Uterus (tissue), 2 donors: Measurements from ENCODE around the gene TRPM1.

Experiments
- POLR2A ChIP-seq, 2 donors: fragments of 450-650 bp; IDR thresholded peaks; one replicate each; pipeline ENCODE4 v1.6.1; 2016; ENCODE audit warnings: antibody characterized with exemption in 2 of 2, mild to moderate bottlenecking in 1 of 2, moderate library complexity in 1 of 2
- TF ChIP-seq, protein P1 (sequence below), 4 experiments: fragments of 200-600 bp in 2 of 4; fragments of 450-650 bp in 2 of 4; sonication (generic) in 2 of 4; IDR thresholded peaks; one replicate each; pipeline ENCODE4 v1.5.1; 2016 to 2019; ENCODE audit warnings: antibody characterized with exemption in 4 of 4, mild to moderate bottlenecking in 2 of 4, moderate library complexity in 1 of 4

DNA sequence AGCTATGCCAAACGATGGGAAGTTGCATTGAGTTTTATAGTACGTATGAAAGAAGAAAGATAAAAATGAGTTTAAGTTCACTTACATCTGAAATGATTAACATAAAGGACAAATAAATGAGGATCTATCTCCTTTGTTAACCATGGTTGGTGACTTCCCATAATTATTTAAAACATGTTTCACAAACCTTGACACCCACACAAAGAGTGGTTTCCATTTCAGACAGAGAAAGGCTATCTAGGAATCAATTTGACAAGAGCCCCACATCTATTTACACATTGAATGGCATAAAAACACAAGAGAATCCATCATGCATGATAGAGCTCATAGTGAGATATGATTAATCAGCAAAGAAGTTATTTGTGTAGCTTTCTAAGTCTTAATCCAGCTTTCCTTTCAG is 95.9 kb downstream of the TRPM1 start:
- TF ChIP-seq, protein P1, sequence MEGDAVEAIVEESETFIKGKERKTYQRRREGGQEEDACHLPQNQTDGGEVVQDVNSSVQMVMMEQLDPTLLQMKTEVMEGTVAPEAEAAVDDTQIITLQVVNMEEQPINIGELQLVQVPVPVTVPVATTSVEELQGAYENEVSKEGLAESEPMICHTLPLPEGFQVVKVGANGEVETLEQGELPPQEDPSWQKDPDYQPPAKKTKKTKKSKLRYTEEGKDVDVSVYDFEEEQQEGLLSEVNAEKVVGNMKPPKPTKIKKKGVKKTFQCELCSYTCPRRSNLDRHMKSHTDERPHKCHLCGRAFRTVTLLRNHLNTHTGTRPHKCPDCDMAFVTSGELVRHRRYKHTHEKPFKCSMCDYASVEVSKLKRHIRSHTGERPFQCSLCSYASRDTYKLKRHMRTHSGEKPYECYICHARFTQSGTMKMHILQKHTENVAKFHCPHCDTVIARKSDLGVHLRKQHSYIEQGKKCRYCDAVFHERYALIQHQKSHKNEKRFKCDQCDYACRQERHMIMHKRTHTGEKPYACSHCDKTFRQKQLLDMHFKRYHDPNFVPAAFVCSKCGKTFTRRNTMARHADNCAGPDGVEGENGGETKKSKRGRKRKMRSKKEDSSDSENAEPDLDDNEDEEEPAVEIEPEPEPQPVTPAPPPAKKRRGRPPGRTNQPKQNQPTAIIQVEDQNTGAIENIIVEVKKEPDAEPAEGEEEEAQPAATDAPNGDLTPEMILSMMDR (IDR thresholded peaks at IDR 0.05), result no peak
- no peak for TF ChIP-seq POLR2A (IDR thresholded peaks at IDR 0.05)
